Skeletal muscle tissue (tissue), 4 donors: ENCODE measurements around the gene TMA7. TPM values are rescaled to one million over a fixed set of nuclear protein-coding genes. Genes with fewer than 3 reads are reported as not detected.

Experiments used
- H3K27ac ChIP-seq: one replicate; pipeline ENCODE4 v1.7.0; 2013; ENCODE audit warnings: mild to moderate bottlenecking, low read depth, low read length, inconsistent platforms
- H3K27me3 ChIP-seq, 3 donors: one replicate each; pipeline ENCODE4 v1.7.0; 2013; ENCODE audit warnings: low read length in 3 of 3; ENCODE audit not compliant: control insufficient read depth in 3 of 3, insufficient read depth in 3 of 3
- H3K36me3 ChIP-seq, 3 donors: one replicate each; pipeline ENCODE4 v1.7.0; 2013; ENCODE audit warnings: low read length in 3 of 3; ENCODE audit not compliant: control insufficient read depth in 3 of 3, insufficient read depth in 3 of 3
- H3K4me1 ChIP-seq, 3 donors: one replicate each; pipeline ENCODE4 v1.7.0; 2013; ENCODE audit warnings: low read length in 3 of 3, mild to moderate bottlenecking in 3 of 3; ENCODE audit not compliant: control insufficient read depth in 3 of 3, insufficient read depth in 3 of 3
- H3K4me3 ChIP-seq, 3 donors: one replicate each; pipeline ENCODE4 v1.7.0; 2013; ENCODE audit warnings: low read length in 3 of 3
- H3K9ac ChIP-seq, 3 donors: one replicate each; pipeline ENCODE4 v1.7.0; 2013; ENCODE audit warnings: low read length in 3 of 3, mild to moderate bottlenecking in 3 of 3, moderate library complexity in 2 of 3, low read depth in 1 of 3
- H3K9me3 ChIP-seq, 3 donors: one replicate each; pipeline ENCODE4 v1.7.0; 2013; ENCODE audit warnings: low read length in 3 of 3; ENCODE audit not compliant: control insufficient read depth in 3 of 3
- total RNA-seq: library from RNA; depleted of rRNA; stranded (reverse); fragments of >200 nt; gene quantifications from one replicate; pipeline ENCODE4 v1.2.3, GENCODE V29; 2014
- donor health status: Osteomylitis.

The TMA7 gene
- total RNA-seq, 1 donor from 2014 or later, result 157 TPM

- H3K27ac ChIP-seq, result no peak overlapping the region
- H3K9me3 ChIP-seq, result no peaks in the 10 kb centered on the region
- peak overlapping the region; percentile 1 to 65 (median 29) for H3K4me3 ChIP-seq
- H3K4me1 ChIP-seq, result peaks cover 24 to 37% (median 27%) of the 10 kb centered on the region in 3 donors
- H3K27me3 ChIP-seq, result peaks cover 0 to 16% (median 15%) of the 10 kb centered on the region in 3 donors
- peak overlapping the region in 2 of 3 donors; percentile 21 to 33 for H3K9ac ChIP-seq
- peaks cover 9 to 12% (median 10%) of the 10 kb centered on the region in 3 donors for H3K36me3 ChIP-seq
Measured at GRCh38 chr3:48428088-48428571, 11.9 kb upstream of the TMA7 start.

GRCh38 chr3:48428572-48429316 is 11.3 kb upstream of the TMA7 start:
- H3K4me1 ChIP-seq, result peaks cover 21 to 37% (median 27%) of the 10 kb centered on the region in 3 donors
- H3K9me3 ChIP-seq, result no peaks in the 10 kb centered on the region
- H3K36me3 ChIP-seq, result peaks cover 13 to 18% (median 16%) of the 10 kb centered on the region in 3 donors

GRCh38 chr3:48429317-48429959 is 10.6 kb upstream of the TMA7 start:
- H3K4me1 ChIP-seq, result peaks cover 21 to 41% (median 27%) of the 10 kb centered on the region in 3 donors
- H3K36me3 ChIP-seq, result peaks cover 15 to 18% (median 16%) of the 10 kb centered on the region in 3 donors

More at GRCh38 chr3:48428572-48429316, 11.3 kb upstream of the TMA7 start:
- H3K4me3 ChIP-seq, result peak overlapping the region; percentile 56 to 66 (median 65)
- H3K27ac ChIP-seq, result no peak overlapping the region
- H3K9ac ChIP-seq, result peak overlapping the region in 1 of 3 donors; percentile 74
- H3K27me3 ChIP-seq, result peaks cover 0 to 15% (median 14%) of the 10 kb centered on the region in 3 donors

GRCh38 chr3:48429960-48430707 is 9.9 kb upstream of the TMA7 start, which contains the start of gene PLXNB1:
PLXNB1 (minus strand) TSS chr3:48430086; CDS start chr3:48424611, 5,475 bp downstream.
- H3K36me3 ChIP-seq, result peaks cover 15 to 18% (median 16%) of the 10 kb centered on the region in 3 donors

More at GRCh38 chr3:48429317-48429959, 10.6 kb upstream of the TMA7 start:
- Histone ChIP-seq H3K9ac (peak overlapping the region in 2 of 3 donors; percentile 65 to 74), H3K27me3 (peaks cover 0 to 15% (median 14%) of the 10 kb centered on the region in 3 donors), H3K9me3 (no peaks in the 10 kb centered on the region), H3K27ac (no peak overlapping the region), H3K4me3 (peak overlapping the region; percentile 59 to 72 (median 65))

GRCh38 chr3:48430708-48431101 is 9.4 kb upstream of the TMA7 start:
- H3K27ac ChIP-seq, result no peak overlapping the region
- H3K36me3 ChIP-seq, result peaks cover 15 to 18% (median 16%) of the 10 kb centered on the region in 3 donors
- H3K9me3 ChIP-seq, result no peaks in the 10 kb centered on the region
- H3K9ac ChIP-seq, result no peak overlapping the region
- peaks cover 19 to 39% (median 25%) of the 10 kb centered on the region in 3 donors for H3K4me1 ChIP-seq
- no peak overlapping the region for H3K4me3 ChIP-seq
- peaks cover 0 to 15% (median 12%) of the 10 kb centered on the region in 3 donors for H3K27me3 ChIP-seq

More at GRCh38 chr3:48429960-48430707, 9.9 kb upstream of the TMA7 start, which contains the start of gene PLXNB1:
- Histone ChIP-seq H3K9ac (peak within 1 kb of the TSS in 2 of 3 donors; percentile 65 to 74), H3K9me3 (no peaks in the 10 kb centered on the region), H3K27me3 (peaks cover 0 to 15% (median 14%) of the 10 kb centered on the region in 3 donors), H3K4me1 (peaks cover 21 to 43% (median 25%) of the 10 kb centered on the region in 3 donors), H3K4me3 (peak within 1 kb of the TSS; percentile 59 to 72 (median 65)), H3K27ac (no peak within 1 kb of the TSS)

GRCh38 chr3:48431224-48432029 is 8.6 kb upstream of the TMA7 start:
- Histone ChIP-seq H3K4me1 (peaks cover 14 to 32% (median 26%) of the 10 kb centered on the region in 3 donors), H3K36me3 (peaks cover 15 to 18% (median 16%) of the 10 kb centered on the region in 3 donors), H3K4me3 (no peak overlapping the region), H3K27me3 (peaks cover 0 to 15% (median 11%) of the 10 kb centered on the region in 3 donors), H3K9ac (no peak overlapping the region), H3K9me3 (no peaks in the 10 kb centered on the region), H3K27ac (no peak overlapping the region)

- H3K9me3 ChIP-seq, result no peaks in the 10 kb centered on the region
- peaks cover 0 to 9% (median 7%) of the 10 kb centered on the region in 3 donors for H3K27me3 ChIP-seq
- no peak overlapping the region for H3K27ac ChIP-seq
- H3K36me3 ChIP-seq, result peaks cover 15 to 18% (median 16%) of the 10 kb centered on the region in 3 donors
- peak overlapping the region in 1 of 3 donors; percentile 7 for H3K9ac ChIP-seq
- H3K4me1 ChIP-seq, result peaks cover 11 to 21% (median 18%) of the 10 kb centered on the region in 3 donors
- no peak overlapping the region for H3K4me3 ChIP-seq
Measured at GRCh38 chr3:48432411-48433371, 7.4 kb upstream of the TMA7 start.

- no peak overlapping the region for H3K27ac ChIP-seq
Measured at GRCh38 chr3:48433472-48434118, 6.5 kb upstream of the TMA7 start.

More at GRCh38 chr3:48433472-48434118, 6.5 kb upstream of the TMA7 start:
- no peak overlapping the region for H3K9ac ChIP-seq
- H3K4me1 ChIP-seq, result peaks cover 6 to 13% (median 12%) of the 10 kb centered on the region in 3 donors
- H3K36me3 ChIP-seq, result peaks cover 15 to 18% (median 16%) of the 10 kb centered on the region in 3 donors
- no peak overlapping the region for H3K4me3 ChIP-seq
- H3K9me3 ChIP-seq, result no peaks in the 10 kb centered on the region
- no peaks in the 10 kb centered on the region for H3K27me3 ChIP-seq
